C4-2B (cell line): ENCODE data around the gene PABPC3.

Experiments
- H3K27ac ChIP-seq: fragments of 450-650 bp; 2 replicates; pipeline ENCODE4 v1.5.1; 2017
- ZFX ChIP-seq: fragments of 450-650 bp; IDR thresholded peaks from 2 replicates; pipeline ENCODE4 v1.6.1; 2017
- TF ChIP-seq, protein P1 (sequence below): fragments of 450-650 bp; conservative IDR thresholded peaks from 2 replicates; pipeline ENCODE4 v1.5.1; 2017; ENCODE audit warnings: mild to moderate bottlenecking

The PABPC3 gene

DNA sequence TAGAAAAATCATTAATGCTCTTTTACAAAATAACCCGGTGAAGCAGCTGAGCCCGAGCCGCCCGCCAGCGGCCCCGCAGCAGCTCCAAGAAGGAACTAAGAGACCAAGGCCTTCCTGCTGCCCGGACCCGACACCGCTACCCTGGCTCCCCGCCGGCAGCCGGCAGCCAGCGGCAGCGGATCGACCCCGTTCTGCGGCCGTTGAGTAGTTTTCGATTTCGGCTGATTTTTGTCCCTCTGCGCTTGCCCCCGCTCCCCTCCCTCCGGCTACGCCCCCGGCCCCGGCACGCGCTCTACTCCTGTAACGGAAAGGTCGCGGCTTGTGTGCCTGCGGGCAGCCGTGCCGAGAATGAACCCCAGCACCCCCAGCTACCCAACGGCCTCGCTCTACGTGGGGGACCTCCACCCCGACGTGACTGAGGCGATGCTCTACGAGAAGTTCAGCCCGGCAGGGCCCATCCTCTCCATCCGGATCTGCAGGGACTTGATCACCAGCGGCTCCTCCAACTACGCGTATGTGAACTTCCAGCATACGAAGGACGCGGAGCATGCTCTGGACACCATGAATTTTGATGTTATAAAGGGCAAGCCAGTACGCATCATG lies at the start of gene PABPC3:
Gene PABPC3 (plus strand): TSS at position 286 of the 603 bp plus-strand sequence. CDS start 63 bp downstream, at position 349.
- TF ChIP-seq ZFX, result no peak
- TF ChIP-seq, protein P1, sequence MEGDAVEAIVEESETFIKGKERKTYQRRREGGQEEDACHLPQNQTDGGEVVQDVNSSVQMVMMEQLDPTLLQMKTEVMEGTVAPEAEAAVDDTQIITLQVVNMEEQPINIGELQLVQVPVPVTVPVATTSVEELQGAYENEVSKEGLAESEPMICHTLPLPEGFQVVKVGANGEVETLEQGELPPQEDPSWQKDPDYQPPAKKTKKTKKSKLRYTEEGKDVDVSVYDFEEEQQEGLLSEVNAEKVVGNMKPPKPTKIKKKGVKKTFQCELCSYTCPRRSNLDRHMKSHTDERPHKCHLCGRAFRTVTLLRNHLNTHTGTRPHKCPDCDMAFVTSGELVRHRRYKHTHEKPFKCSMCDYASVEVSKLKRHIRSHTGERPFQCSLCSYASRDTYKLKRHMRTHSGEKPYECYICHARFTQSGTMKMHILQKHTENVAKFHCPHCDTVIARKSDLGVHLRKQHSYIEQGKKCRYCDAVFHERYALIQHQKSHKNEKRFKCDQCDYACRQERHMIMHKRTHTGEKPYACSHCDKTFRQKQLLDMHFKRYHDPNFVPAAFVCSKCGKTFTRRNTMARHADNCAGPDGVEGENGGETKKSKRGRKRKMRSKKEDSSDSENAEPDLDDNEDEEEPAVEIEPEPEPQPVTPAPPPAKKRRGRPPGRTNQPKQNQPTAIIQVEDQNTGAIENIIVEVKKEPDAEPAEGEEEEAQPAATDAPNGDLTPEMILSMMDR, result no peak
- H3K27ac ChIP-seq, result no peak within 1 kb of the TSS

DNA sequence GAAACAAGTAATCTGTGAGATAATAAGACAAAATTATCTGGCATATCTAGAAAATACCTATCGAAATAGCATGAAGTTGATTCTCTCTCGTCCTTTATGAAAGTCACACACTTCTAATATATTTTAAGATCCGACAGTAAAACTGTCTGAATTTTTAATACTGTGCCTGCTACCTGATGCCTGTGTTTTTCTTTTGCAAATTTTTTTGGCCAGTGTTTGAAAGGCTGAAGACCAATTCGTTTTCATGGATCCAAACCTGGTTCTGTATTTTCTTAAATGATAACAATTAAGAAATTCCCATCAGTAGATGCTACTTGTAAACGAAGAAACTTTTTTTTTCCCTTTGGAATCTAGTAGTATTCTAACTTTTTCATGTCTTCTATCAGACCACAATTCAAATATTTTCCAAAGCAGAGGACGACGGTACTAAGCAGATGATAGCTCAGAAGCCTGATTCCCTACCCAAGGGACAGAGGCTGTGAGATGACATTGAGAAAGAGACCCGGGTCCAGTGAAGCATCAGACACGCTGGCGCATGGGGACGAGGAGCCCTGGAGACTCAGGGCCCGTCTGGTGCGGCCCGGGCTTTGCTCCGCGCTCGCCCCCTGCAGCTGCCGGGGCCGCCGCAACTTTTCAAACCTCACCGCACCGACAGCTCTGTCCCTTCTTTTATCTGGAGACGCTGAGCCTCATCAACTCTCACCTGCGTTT lies 49.5 kb upstream of the PABPC3 start:
- no peak overlapping the region for H3K27ac ChIP-seq
- no peak for TF ChIP-seq ZFX
- TF ChIP-seq, protein P1, result no peak

DNA sequence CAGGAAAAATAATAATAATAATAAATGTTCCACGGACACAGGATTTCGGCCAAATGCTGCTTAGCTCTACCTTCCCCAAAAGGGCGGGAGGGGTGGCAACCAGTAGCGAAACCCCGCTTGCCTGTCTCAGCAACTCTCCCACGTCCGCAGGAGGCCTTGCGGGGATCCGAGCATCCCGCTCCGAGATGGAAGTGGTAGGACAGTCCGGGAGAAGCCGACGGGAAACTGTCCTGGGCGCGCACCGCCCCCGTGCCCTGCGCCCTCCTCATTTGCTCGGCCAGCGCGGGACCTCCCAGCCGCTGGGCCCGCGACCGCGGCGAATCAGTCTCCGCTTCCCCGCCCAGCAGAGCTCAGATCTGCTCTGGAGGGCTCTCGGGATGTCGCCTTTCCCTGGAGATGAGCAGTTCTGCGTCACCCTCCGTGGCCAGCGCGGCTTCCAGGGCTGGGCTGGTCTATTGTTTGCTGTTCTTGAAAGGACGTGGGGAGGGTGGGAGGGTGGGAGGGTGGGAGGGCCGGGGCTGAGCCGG lies 48.9 kb upstream of the PABPC3 start:
- no peak overlapping the region for H3K27ac ChIP-seq
- no peak for TF ChIP-seq ZFX
- TF ChIP-seq, protein P1, result no peak

DNA sequence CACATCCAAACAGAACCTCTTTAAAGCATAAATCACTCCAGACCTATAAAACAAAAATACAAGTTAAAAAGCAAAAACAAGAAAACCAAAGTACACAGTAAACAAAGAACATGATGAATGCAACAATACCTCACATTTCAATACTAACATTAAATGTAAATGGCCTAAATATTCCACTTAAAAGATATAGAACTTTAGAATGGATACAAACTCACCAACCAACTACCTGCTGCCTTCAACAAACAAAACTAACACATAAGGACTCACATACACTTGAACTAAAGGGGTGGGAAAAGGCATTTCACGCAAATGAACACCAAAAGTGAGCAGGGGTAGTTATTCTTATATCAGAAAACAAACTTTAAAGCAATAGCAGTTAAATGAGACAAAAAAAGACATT lies 44.9 kb upstream of the PABPC3 start:
- H3K27ac ChIP-seq, result no peak overlapping the region
- no peak for TF ChIP-seq ZFX
- TF ChIP-seq, protein P1, result no peak

DNA sequence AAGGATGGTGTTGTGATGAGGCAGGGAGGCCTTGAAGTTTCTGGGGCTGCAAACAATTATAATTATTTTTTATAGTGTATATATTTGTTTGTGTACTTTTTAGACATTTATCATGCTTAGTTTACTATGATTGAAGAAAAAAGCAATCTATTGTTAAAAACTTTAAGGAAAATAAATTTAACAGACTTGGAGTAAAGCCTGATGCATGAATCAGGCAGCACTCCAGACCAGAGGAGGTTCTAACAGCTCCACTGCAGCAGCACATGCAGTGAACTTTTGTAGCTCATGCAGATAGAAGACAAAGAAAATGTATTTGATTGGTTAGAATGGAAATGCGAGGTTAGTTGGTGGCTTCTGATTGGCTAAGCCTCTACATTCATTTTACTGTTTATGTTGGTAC lies 36.8 kb upstream of the PABPC3 start:
- H3K27ac ChIP-seq, result no peak overlapping the region
- no peak for TF ChIP-seq ZFX
- TF ChIP-seq, protein P1, result no peak

DNA sequence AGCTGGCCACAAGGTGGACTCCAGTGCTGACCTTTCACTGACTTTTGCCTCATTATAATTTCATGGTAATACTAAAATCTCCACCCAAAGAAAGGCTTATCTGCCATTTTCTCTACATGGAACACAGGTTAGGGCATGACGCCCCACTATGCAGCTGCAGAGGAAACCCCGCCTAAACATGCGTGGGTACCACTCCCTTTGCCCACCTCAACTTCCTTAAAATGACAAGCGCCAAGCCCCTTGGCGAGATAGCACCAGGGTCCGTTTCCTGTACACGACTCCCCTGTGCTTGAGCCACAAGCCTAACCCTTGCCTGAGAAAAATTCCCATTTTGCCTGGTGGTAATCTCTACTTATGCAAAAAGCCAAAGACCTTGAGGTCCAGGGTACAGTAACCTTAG lies 36.0 kb upstream of the PABPC3 start:
- no peak for TF ChIP-seq ZFX
- TF ChIP-seq, protein P1, result no peak
- H3K27ac ChIP-seq, result no peak overlapping the region

DNA sequence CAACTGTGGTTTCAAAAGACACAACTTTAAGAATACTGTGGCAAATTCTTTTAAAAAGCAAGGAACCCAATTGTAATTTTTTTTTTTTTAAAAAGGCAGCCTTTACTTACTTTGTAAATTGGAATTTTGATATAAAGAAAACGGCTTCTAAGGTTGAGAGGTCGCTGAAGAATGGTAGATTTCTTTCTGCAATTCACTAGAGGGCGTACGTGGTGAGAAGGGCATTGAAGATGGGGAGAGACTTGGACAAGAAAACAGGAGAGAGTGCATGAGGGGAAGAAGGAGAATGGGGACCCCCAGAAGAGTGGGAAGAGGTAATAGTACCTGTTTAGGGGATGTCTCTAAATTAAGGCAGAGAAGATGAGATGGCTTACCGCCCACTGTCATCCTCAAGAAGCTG lies 33.5 kb upstream of the PABPC3 start:
- TF ChIP-seq ZFX, result no peak
- TF ChIP-seq, protein P1, result peak; percentile 59
- H3K27ac ChIP-seq, result no peak overlapping the region
